Pancreas (tissue), 10 donors: ENCODE measurements around the gene GALNT17. TPM values are rescaled to one million over a fixed set of nuclear protein-coding genes. Genes with fewer than 3 reads are reported as not detected.

Experiments used
- ATAC-seq, 4 donors: fragments of 200-7000 bp; cut with Tn5 transposase; one replicate each; pipeline versions ENCODE4 v1.8.0 to v1.9.1; 2020; ENCODE audit warnings: mild to moderate bottlenecking in 4 of 4, moderate library complexity in 4 of 4
- DNase-seq, 6 donors: peaks; one replicate each; pipeline ENCODE4 v3.0.0-alpha.2; 2020
- FAIRE-seq: peaks from 2 replicates; lab custom pipeline; 2012; peaks lifted over from hg19 to GRCh38; lab: Jason Lieb, UNC
- H3K27ac ChIP-seq, 4 donors: fragments of 200-600 bp; sonication (generic); 1 replicate in 3 of 4; 2 replicates in 1 of 4; pipeline versions ENCODE4 v1.5.0 to v1.8.0; 2020
- H3K27me3 ChIP-seq, 4 donors: fragments of 200-600 bp; one replicate each; pipeline ENCODE4 v1.8.0; 2021
- H3K36me3 ChIP-seq, 3 donors: fragments of 200-600 bp; sonication (generic) in 1 of 3; one replicate each; pipeline versions ENCODE4 v1.5.0 to v1.8.0; 2020 to 2021
- H3K4me1 ChIP-seq, 3 donors: fragments of 200-600 bp; one replicate each; pipeline ENCODE4 v1.8.0; 2021
- H3K4me3 ChIP-seq, 4 donors: fragments of 200-600 bp; sonication (generic) in 2 of 4; one replicate each; pipeline versions ENCODE4 v1.5.0 to v1.8.0; 2020 to 2021
- H3K9me3 ChIP-seq, 4 donors: fragments of 200-600 bp; one replicate each; pipeline ENCODE4 v1.8.0; 2021
- WGBS, 2 donors: extraction: QIAGEN DNeasy Blood & Tissue Kit; methylation state at CpG; one replicate each; pipeline ENCODE4 v1.1.7; 2013; 5-methylcytosine and 5-hydroxymethylcytosine counted together
- intact Hi-C, 3 donors: fragments of 100-400 bp; cut with DNase I; formaldehyde crosslinking; loops; one replicate each; pipeline versions ENCODE4 v1.11.1 to v1.14.2; 2022
- polyA plus RNA-seq, 2 donors: library from polyadenylated mRNA; stranded (reverse); fragments of 200-250 nt; gene quantifications; one replicate each; pipeline ENCODE4 v1.2.3, GENCODE V29; 2013
- total RNA-seq, 6 donors: library from RNA; stranded (reverse); fragmentation: NEBNext Ultra II Directional in 4 of 6; extraction: Animal tissue kit (Norgen Biotek cat#: 25700) in 4 of 6; gene quantifications; one replicate each; pipeline versions ENCODE4 v1.2.1 to v1.2.4, GENCODE V29; 2021 to 2023
- TF ChIP-seq, protein P1 (sequence below), 4 donors: fragments of 200-600 bp; sonication (generic) in 3 of 4; IDR thresholded peaks; one replicate each; pipeline versions ENCODE4 v1.5.0 to v1.8.0; 2021; ENCODE audit warnings: antibody characterized with exemption in 4 of 4
- donor health status: healthy with polysubstance abuse.
- donor health status: DM: no; HTN: no; CAD: no; lungs with moderate emphysema.
- donor health status: DM: no; HTN: no; CAD: no.
- donor health status: control.
- donor health status: control.
- donor health status: Bipolar disorder and iron deficiency.
- donor health status: DM: yes; HTN: yes; CAD: no.
- donor health status: DM: no; HTN: no; CAD: no.
- donor health status: DM: no; HTN: no; CAD: no.
- donor health status: DM: yes; HTN: yes; CAD: no.

The GALNT17 gene
- total and polyA plus RNA-seq, 8 donors: 0.70 to 4.6 (median 2.9) TPM

DNA sequence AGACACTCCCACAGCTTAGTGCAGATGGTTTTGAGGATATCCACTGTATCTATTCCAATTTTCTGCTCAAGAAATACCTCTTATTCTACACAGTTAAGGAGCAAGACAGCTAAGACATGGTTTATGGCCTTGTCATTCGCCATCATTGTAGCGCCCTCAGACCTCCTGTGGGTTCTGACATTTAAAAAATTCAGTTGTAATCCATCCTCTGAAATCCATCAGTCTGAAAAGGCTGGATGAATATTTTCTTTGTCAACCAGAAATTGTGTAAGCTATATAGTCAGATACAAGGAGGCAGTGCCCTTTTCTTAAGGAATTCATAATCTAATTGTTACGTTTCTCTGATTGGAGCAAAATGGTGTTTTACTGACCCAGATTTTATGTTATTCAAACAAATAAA lies 353.6 kb downstream of the GALNT17 start:
- 91 to 95% methylated on average over 3 of the region's 3 CpGs for WGBS, 2 donors
- intact Hi-C loops: no loop called here

DNA sequence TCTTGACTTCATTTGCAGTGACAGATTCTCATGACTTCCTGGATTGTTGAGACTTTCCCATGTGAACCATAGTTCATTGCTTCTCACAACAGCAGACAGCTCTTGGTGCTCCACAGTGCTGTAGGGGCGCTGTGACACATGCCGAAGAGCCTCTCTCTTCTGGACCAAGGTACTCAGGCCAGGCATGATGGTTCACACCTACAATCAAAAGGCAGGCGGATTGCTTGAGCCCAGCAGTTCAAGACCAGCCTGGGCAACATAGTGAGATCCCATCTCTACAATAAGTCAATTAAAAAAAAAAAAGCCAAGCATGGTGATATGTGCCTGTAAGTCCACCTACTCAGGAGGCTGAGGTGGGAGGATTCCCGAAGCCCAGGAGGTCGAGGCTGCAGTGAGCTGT lies 354.5 kb downstream of the GALNT17 start:
- Histone ChIP-seq H3K4me3 (no peak overlapping the region), H3K9me3 (no peaks in the 10 kb centered on the region), H3K27me3 (no peaks in the 10 kb centered on the region), H3K27ac (no peak overlapping the region), H3K4me1 (no peaks in the 10 kb centered on the region), H3K36me3 (no peaks in the 10 kb centered on the region)
- WGBS, 2 donors: 96% methylated on average over 5 of the region's 5 CpGs
- FAIRE-seq (no peak), ATAC-seq (no peak), DNase-seq (no peak)
- TF ChIP-seq, protein P1, sequence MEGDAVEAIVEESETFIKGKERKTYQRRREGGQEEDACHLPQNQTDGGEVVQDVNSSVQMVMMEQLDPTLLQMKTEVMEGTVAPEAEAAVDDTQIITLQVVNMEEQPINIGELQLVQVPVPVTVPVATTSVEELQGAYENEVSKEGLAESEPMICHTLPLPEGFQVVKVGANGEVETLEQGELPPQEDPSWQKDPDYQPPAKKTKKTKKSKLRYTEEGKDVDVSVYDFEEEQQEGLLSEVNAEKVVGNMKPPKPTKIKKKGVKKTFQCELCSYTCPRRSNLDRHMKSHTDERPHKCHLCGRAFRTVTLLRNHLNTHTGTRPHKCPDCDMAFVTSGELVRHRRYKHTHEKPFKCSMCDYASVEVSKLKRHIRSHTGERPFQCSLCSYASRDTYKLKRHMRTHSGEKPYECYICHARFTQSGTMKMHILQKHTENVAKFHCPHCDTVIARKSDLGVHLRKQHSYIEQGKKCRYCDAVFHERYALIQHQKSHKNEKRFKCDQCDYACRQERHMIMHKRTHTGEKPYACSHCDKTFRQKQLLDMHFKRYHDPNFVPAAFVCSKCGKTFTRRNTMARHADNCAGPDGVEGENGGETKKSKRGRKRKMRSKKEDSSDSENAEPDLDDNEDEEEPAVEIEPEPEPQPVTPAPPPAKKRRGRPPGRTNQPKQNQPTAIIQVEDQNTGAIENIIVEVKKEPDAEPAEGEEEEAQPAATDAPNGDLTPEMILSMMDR (IDR thresholded peaks at IDR 0.05): no peak
- intact Hi-C loops: no loop called here

More for the DNA sequence above, 353.6 kb downstream of the GALNT17 start:
- Histone ChIP-seq H3K27me3 (no peaks in the 10 kb centered on the region), H3K4me1 (no peaks in the 10 kb centered on the region), H3K9me3 (no peaks in the 10 kb centered on the region), H3K27ac (no peak overlapping the region), H3K4me3 (no peak overlapping the region), H3K36me3 (no peaks in the 10 kb centered on the region)
- TF ChIP-seq, protein P1 (IDR thresholded peaks at IDR 0.05): no peak
- DNase-seq (no peak), ATAC-seq (no peak), FAIRE-seq (no peak)

DNA sequence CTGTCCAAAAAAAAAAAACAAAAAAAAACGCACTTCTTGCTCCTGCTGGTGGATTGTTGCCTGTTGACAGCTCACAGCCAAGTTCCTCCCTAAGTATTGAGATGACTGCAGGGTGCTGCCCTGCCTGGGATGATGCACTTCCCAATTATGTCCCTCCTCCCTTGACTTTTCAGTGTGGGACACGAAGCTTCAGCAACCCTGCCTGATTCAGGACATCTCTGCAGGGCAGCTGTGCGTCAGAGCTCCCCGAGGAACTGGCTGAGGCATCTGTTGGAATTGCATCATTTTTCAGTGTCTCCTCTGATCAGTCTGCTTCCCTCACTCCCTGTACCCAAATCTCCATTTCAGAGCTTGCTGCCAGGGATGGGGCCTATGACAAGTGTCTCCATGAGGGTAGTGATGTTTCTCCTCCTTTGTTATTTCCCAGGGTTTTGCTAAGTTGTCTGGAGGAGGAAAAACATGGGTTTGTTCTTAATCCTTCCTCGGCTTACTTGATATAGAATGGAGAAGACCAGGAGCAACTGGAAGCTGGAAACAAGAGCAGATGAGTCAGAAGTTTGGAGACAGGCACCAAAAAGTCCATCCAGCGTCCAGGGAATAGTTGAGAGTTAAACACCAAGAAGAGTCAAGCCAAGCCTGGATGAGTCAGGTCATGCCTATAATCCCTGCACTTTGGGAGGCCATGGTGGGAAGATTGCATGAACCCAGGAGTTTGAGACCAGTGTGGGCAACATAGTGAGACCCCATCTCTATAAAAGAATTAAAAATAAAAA lies 355.1 kb downstream of the GALNT17 start:
- Histone ChIP-seq H3K4me1 (no peaks in the 10 kb centered on the region), H3K27ac (no peak overlapping the region), H3K36me3 (no peaks in the 10 kb centered on the region), H3K9me3 (no peaks in the 10 kb centered on the region), H3K27me3 (no peaks in the 10 kb centered on the region), H3K4me3 (no peak overlapping the region)
- WGBS, 2 donors: 85 to 86% methylated on average over 6 of the region's 6 CpGs
- ATAC-seq (peak in 2 of 4 donors; percentile 22 to 24), FAIRE-seq (no peak), DNase-seq (peak in 1 of 6 donors; percentile 9)
- intact Hi-C loops: no loop called here
- TF ChIP-seq, protein P1 (IDR thresholded peaks at IDR 0.05): no peak

- no peak for FAIRE-seq
- no peaks in the 10 kb centered on the region for H3K9me3 ChIP-seq
- 84 to 87% methylated on average over 2 of the region's 2 CpGs for WGBS, 2 donors
These were observed 356.4 kb downstream of the GALNT17 start for GRCh38 chr7:71488308-71488707.

More at GRCh38 chr7:71488308-71488707, 356.4 kb downstream of the GALNT17 start:
- no peaks in the 10 kb centered on the region for H3K4me1 ChIP-seq
- TF ChIP-seq, protein P1 (IDR thresholded peaks at IDR 0.05): no peak
- no peaks in the 10 kb centered on the region for H3K36me3 ChIP-seq
- no peaks in the 10 kb centered on the region for H3K27me3 ChIP-seq
- H3K4me3 ChIP-seq: no peak overlapping the region
- ATAC-seq (peak in 1 of 4 donors; percentile 21), DNase-seq (no peak)
- no peak overlapping the region for H3K27ac ChIP-seq
- intact Hi-C loops: no loop called here
